Measurements from ENCODE around the gene MBD5.

The MBD5 gene

DNA sequence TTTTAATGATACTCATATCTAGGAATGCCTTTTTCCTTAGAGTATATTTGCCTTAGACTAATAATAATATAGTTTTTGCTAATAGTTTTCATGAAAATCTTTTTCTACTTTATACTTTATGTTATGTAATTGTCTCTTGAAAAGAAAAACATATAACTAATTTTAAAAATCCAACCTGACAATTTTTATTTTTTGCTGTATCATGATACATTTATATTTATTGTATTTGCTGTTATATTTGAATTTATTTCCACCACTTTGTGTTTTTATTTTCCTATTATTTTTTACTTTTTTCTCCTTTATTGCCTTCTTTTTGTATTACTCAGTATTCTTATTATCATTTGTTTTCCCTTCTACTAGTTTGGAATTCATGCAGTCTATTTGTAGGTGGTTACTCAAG lies 85.4 kb downstream of the MBD5 start:
- DNase-seq (ENCODE audit: low read depth) = peak; percentile 7
- TF ChIP-seq, protein P1, sequence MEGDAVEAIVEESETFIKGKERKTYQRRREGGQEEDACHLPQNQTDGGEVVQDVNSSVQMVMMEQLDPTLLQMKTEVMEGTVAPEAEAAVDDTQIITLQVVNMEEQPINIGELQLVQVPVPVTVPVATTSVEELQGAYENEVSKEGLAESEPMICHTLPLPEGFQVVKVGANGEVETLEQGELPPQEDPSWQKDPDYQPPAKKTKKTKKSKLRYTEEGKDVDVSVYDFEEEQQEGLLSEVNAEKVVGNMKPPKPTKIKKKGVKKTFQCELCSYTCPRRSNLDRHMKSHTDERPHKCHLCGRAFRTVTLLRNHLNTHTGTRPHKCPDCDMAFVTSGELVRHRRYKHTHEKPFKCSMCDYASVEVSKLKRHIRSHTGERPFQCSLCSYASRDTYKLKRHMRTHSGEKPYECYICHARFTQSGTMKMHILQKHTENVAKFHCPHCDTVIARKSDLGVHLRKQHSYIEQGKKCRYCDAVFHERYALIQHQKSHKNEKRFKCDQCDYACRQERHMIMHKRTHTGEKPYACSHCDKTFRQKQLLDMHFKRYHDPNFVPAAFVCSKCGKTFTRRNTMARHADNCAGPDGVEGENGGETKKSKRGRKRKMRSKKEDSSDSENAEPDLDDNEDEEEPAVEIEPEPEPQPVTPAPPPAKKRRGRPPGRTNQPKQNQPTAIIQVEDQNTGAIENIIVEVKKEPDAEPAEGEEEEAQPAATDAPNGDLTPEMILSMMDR (IDR thresholded peaks at IDR 0.05; ENCODE audit: low read length, missing control alignments) = no peak
- no peak overlapping the region for H3K4me3 ChIP-seq (replicated peaks; ENCODE audit: low read depth, low read length)

- DNase-seq (ENCODE audit: low read depth) = no peak
- H3K4me3 ChIP-seq (replicated peaks; ENCODE audit: low read depth, low read length) = no peak overlapping the region
- TF ChIP-seq, protein P1 (IDR thresholded peaks at IDR 0.05; ENCODE audit: low read length, missing control alignments) = no peak
Observed at GRCh38 chr2:148108385-148108784, 87.5 kb downstream of the MBD5 start.

DNA sequence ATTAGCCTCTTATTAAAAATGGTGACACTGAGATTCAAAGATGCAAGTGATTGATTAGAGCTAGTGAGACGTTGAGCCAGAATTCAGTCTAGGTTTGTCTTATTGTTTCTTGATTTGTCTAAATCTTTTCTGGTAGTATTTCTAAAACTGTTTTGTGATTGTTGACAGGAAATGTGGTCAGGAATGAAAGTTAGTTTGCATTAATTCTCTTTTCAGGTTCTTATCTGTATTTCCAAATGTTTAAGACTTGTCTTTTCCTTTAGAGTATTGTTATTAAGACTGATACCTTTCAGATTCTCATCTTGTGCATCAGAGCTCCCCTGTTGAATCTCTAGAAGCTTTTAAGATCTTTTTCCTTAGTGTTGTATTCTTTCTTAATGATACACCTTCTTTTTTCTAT lies 89.3 kb downstream of the MBD5 start:
- DNase-seq (ENCODE audit: low read depth) = no peak
- TF ChIP-seq, protein P1 (IDR thresholded peaks at IDR 0.05; ENCODE audit: low read length, missing control alignments) = no peak
- no peak overlapping the region for H3K4me3 ChIP-seq (replicated peaks; ENCODE audit: low read depth, low read length)

- TF ChIP-seq, protein P1 (IDR thresholded peaks at IDR 0.05; ENCODE audit: low read length, missing control alignments) = no peak
- DNase-seq (ENCODE audit: low read depth) = no peak
Observed at GRCh38 chr2:148122788-148123187, 101.9 kb downstream of the MBD5 start.

GRCh38 chr2:148124271-148124670 lies 103.4 kb downstream of the MBD5 start:
- DNase-seq (ENCODE audit: low read depth) = no peak
- TF ChIP-seq, protein P1 (IDR thresholded peaks at IDR 0.05; ENCODE audit: low read length, missing control alignments) = no peak
- no peak overlapping the region for H3K4me3 ChIP-seq (replicated peaks; ENCODE audit: low read depth, low read length)

More at GRCh38 chr2:148122788-148123187, 101.9 kb downstream of the MBD5 start:
- no peak overlapping the region for H3K4me3 ChIP-seq (replicated peaks; ENCODE audit: low read depth, low read length)

GRCh38 chr2:148130581-148130980 lies 109.7 kb downstream of the MBD5 start:
- no peak overlapping the region for H3K4me3 ChIP-seq (replicated peaks; ENCODE audit: low read depth, low read length)
- TF ChIP-seq, protein P1 (IDR thresholded peaks at IDR 0.05; ENCODE audit: low read length, missing control alignments) = no peak
- DNase-seq (ENCODE audit: low read depth) = peak; percentile 34

GRCh38 chr2:148132412-148132811 lies 111.5 kb downstream of the MBD5 start:
- DNase-seq (ENCODE audit: low read depth) = peak; percentile 71
- H3K4me3 ChIP-seq (replicated peaks; ENCODE audit: low read depth, low read length) = no peak overlapping the region
- TF ChIP-seq, protein P1 (IDR thresholded peaks at IDR 0.05; ENCODE audit: low read length, missing control alignments) = no peak
